GM18951 (cell line): ENCODE data around the gene HOXC6.

Experiments used
- POLR2A ChIP-seq: IDR thresholded peaks from 4 replicates; pipeline ENCODE4 v1.6.1; 2011; ENCODE audit warnings: mild to moderate bottlenecking; ENCODE audit not compliant: insufficient read length, insufficient read depth; ENCODE audit errors: extremely low read depth
- in situ Hi-C: fragments of 300-500 bp; cut with MboI; formaldehyde crosslinking; loops from one replicate; pipeline ENCODE4 v1.12.0; 2022; ENCODE audit warnings: low sequenced_read_pairs, mixed read lengths, inconsistent platforms; ENCODE audit not compliant: unreplicated experiment

Gene HOXC6

GRCh38 chr12:53995002-53995377 is 33.2 kb upstream of the HOXC6 start:
- no peak for TF ChIP-seq POLR2A
- in situ Hi-C loops: no loop called here

GRCh38 chr12:53995378-53996239 is 32.6 kb upstream of the HOXC6 start:
- in situ Hi-C loops: no loop called here
- no peak for TF ChIP-seq POLR2A

- TF ChIP-seq POLR2A: no peak
- in situ Hi-C loops: no loop called here
These were observed 31.7 kb upstream of the HOXC6 start for GRCh38 chr12:53996240-53997203.

GRCh38 chr12:53997204-53998109 is 30.8 kb upstream of the HOXC6 start:
- in situ Hi-C loops: no loop called here
- no peak for TF ChIP-seq POLR2A

GRCh38 chr12:53998110-53998899 is 29.9 kb upstream of the HOXC6 start:
- no peak for TF ChIP-seq POLR2A
- in situ Hi-C loops: no loop called here

- TF ChIP-seq POLR2A: no peak
- in situ Hi-C loops: no loop called here
These were observed 29.4 kb upstream of the HOXC6 start for GRCh38 chr12:53998900-53999236.

GRCh38 chr12:53999559-54000115 is 28.6 kb upstream of the HOXC6 start:
- TF ChIP-seq POLR2A: no peak
- in situ Hi-C loops: loop anchor here (25.0 kb wide), 1 partner anchor 363 kb away; the partner anchor contains the start of gene GPR84

GRCh38 chr12:54000116-54001114 is 27.8 kb upstream of the HOXC6 start, which contains the start of gene HOXC9:
HOXC9 (plus strand) TSS chr12:54000161; CDS start chr12:54000189, 28 bp downstream.
- no peak for TF ChIP-seq POLR2A
- in situ Hi-C loops: loop anchor here (25.0 kb wide), 1 partner anchor 362 kb away; the partner anchor contains the start of gene GPR84

- TF ChIP-seq POLR2A: no peak
- in situ Hi-C loops: loop anchor here (25.0 kb wide), 1 partner anchor 361 kb away; the partner anchor contains the start of gene GPR84
These were observed 26.7 kb upstream of the HOXC6 start for GRCh38 chr12:54001283-54002187.
